Muscle of leg (tissue), 11 donors: Measurements from ENCODE around the gene GTPBP2. TPM values are rescaled to one million over a fixed set of nuclear protein-coding genes. Genes with fewer than 3 reads are reported as not detected.
"Not testable (repeated sequence)": the region's sequence is repeated elsewhere in the genome, so short reads cannot be mapped to it uniquely, and the experiment has no call there.

Experiments
- DNase-seq: peaks from one replicate; pipeline ENCODE4 v3.0.0; 2013
- H3K27ac ChIP-seq: one replicate; pipeline ENCODE4 v1.5.1; 2013; ENCODE audit warnings: mild to moderate bottlenecking, low read length, control low read depth
- H3K27me3 ChIP-seq: one replicate; pipeline ENCODE4 v1.6.1; 2013; ENCODE audit warnings: low read length; ENCODE audit not compliant: control insufficient read depth, insufficient read depth
- H3K36me3 ChIP-seq: one replicate; pipeline ENCODE4 v1.6.1; 2013; ENCODE audit warnings: low read length; ENCODE audit not compliant: control insufficient read depth, insufficient read depth
- H3K4me1 ChIP-seq: one replicate; pipeline ENCODE4 v1.6.1; 2013; ENCODE audit warnings: low read length; ENCODE audit not compliant: control insufficient read depth, insufficient read depth
- H3K4me3 ChIP-seq: one replicate; pipeline ENCODE4 v1.5.1; 2013; ENCODE audit warnings: low read length, control low read depth
- H3K9me3 ChIP-seq: replicated peaks from 2 replicates; pipeline ENCODE4 v1.6.1; 2013; ENCODE audit warnings: low read depth, low read length; ENCODE audit not compliant: control insufficient read depth
- WGBS: methylation state at CpG from one replicate; pipeline ENCODE4 v1.1.5; 2013; ENCODE audit warnings: missing lambda C conversion rate; ENCODE audit not compliant: insufficient coverage; 5-methylcytosine and 5-hydroxymethylcytosine counted together
- polyA plus RNA-seq, 8 donors: library from polyadenylated mRNA; unstranded; fragments of 120-200 nt; gene quantifications; one replicate each; pipeline versions ENCODE4 v1.2.1 to v1.2.3, GENCODE V29; 2013; ENCODE audit warnings: inconsistent platforms in 1 of 8, low replicate concordance in 1 of 8; ENCODE audit not compliant: insufficient read length in 8 of 8, insufficient read depth in 1 of 8
- total RNA-seq: library from RNA; stranded (reverse); fragments of 120-200 nt; gene quantifications from one replicate; pipeline ENCODE4 v1.2.4, GENCODE V29; 2013

The GTPBP2 gene
- total and polyA plus RNA-seq, 9 donors, result 31.2 to 44.8 (median 37.0) TPM

DNA sequence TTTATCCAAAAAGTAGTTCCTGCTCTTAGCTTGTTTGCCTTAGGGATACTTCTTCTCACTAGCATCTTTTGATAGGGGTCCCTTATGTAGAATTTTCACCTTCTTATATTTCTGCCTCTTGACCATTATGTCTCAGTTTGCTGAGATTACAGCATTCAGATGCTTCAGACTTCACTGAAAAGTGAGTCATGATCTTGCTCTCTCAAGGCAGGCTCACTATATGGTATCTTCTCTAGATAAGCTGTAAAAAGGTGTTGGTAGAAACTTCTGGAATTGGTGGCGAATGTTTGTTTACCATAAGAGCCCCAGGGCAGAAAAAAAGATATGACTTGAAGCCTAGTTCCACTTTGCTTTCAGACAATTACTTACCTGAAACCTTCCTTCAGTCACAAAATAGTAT lies 19.7 kb downstream of the GTPBP2 start:
- H3K27ac ChIP-seq, result no peak overlapping the region
- no CpG with 5 or more reads among the region's 1 CpG for WGBS
- no peaks in the 10 kb centered on the region for H3K9me3 ChIP-seq
- no peak for DNase-seq
- peaks cover 35% of the 10 kb centered on the region for H3K36me3 ChIP-seq
- no peaks in the 10 kb centered on the region for H3K27me3 ChIP-seq
- H3K4me3 ChIP-seq, result no peak overlapping the region
- H3K4me1 ChIP-seq, result no peaks in the 10 kb centered on the region

DNA sequence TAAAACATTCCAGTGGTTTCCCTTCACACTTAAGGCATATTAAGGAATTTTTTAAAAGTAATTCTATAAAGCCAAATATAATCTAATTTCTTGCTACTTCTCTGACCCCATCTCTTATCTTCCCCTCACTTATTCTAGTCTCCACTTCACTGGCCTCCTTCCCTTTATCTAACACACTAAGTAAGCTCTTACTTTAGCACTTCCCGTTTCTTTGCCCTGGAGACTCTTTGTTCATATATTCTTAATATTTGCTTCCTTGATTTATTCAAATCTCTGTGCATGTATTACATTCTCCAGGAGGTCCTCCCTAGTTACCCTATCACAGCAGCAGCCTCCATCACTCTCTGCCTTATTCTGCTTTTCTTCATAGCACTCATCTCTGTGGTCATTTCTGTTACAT lies 20.3 kb downstream of the GTPBP2 start:
- Histone ChIP-seq H3K36me3 (peaks cover 33% of the 10 kb centered on the region), H3K9me3 (no peaks in the 10 kb centered on the region), H3K4me1 (no peaks in the 10 kb centered on the region), H3K27me3 (no peaks in the 10 kb centered on the region), H3K4me3 (no peak overlapping the region), H3K27ac (no peak overlapping the region)
- no peak for DNase-seq
- WGBS, result 80% methylated on average over 1 of the region's 1 CpG

DNA sequence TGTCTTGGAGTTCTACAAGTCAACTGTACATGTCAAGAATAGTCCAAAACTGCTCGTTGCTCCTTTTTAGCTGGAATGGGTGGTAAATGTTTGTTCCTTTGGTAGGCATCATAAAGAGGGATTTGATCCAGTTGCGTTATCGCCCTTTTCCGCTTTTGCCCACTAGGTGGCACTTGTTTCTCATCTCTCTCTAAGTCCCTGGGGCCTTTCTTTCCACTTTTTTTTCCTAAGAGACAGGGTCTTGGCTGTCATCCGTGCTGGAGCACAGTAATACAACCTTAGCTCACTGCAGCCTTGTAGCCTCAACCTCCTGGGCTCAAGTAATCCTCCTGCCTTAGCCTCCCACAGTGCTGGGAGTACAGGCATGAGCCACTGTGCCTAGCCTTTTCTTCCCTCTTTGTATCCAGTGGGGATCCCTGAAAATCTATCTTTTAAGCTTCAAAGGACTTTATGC lies 20.7 kb downstream of the GTPBP2 start:
- H3K36me3 ChIP-seq, result peaks cover 31% of the 10 kb centered on the region
- no peaks in the 10 kb centered on the region for H3K27me3 ChIP-seq
- no peaks in the 10 kb centered on the region for H3K4me1 ChIP-seq
- 14% methylated on average over 4 of the region's 5 CpGs for WGBS
- peak; percentile 77 for DNase-seq
- no peaks in the 10 kb centered on the region for H3K9me3 ChIP-seq
- no peak overlapping the region for H3K27ac ChIP-seq
- no peak overlapping the region for H3K4me3 ChIP-seq

DNA sequence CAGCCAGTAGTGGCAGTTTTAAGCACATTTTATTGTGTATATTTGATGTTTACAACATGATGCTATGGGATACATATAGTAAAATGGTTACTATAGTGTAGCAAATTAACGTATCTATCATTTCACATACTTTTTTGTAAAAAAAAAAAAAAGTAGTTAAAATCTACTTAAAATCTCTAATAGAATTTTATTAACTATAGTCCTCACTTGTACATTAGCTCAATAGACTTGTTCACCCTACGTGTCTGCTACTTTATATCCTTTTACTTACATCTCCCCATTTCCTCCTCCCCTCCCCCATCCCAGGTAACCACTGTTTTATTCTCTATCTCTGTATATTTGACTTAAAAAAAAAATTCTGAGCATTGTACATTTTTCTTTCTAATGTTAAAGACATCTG lies 23.0 kb downstream of the GTPBP2 start:
- no peak for DNase-seq
- no CpG with 5 or more reads among the region's 2 CpGs for WGBS
- H3K4me1 ChIP-seq, result no peaks in the 10 kb centered on the region
- no peak overlapping the region for H3K4me3 ChIP-seq
- H3K27me3 ChIP-seq, result no peaks in the 10 kb centered on the region
- no peaks in the 10 kb centered on the region for H3K9me3 ChIP-seq
- H3K27ac ChIP-seq, result no peak overlapping the region
- peaks cover 42% of the 10 kb centered on the region for H3K36me3 ChIP-seq

DNA sequence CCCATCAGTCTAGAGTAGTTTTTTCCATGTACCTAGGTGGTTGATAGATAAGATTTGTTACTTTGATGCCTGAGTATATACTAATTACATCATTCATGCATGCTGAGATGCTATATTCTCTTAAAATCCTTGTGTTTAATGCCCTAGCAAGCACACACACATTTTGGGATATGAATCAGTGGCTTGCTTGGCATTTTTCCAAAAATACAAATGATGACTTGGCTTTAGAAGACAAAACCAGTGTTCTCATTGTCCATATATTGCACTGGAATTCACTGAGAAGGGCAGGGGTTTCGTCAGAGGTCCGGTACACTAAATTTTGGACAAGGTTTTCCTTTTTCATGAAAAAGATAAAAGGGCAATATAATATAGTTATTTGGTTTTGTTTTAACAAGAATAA lies 24.9 kb downstream of the GTPBP2 start:
- no peak for DNase-seq
- H3K4me1 ChIP-seq, result no peaks in the 10 kb centered on the region
- H3K36me3 ChIP-seq, result peaks cover 37% of the 10 kb centered on the region
- WGBS, result 100% methylated on average over 1 of the region's 2 CpGs
- H3K27me3 ChIP-seq, result no peaks in the 10 kb centered on the region
- H3K27ac ChIP-seq, result no peak overlapping the region
- H3K4me3 ChIP-seq, result no peak overlapping the region
- no peaks in the 10 kb centered on the region for H3K9me3 ChIP-seq

DNA sequence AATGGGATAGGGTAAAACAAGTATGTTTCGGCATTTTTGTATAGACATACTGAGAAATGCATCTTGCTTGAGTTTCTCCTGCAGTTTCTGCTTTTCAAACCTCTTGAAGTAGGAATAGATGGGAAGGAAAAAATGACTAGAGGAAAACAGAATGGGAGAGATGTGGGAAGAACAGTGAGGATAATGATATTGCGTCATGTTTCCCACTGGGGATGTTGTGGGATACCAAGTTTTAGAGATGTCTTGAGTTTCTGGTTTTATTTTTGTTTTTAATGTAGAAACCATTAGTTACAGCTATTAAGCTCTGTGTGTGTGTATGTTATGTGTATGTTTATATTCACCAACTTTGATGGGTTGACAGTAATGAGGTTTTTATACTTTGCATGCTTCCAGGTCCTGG lies 28.5 kb downstream of the GTPBP2 start:
- WGBS, result 100% methylated on average over 2 of the region's 2 CpGs
- peaks cover 46% of the 10 kb centered on the region for H3K36me3 ChIP-seq
- H3K27me3 ChIP-seq, result no peaks in the 10 kb centered on the region
- H3K4me1 ChIP-seq, result no peaks in the 10 kb centered on the region
- H3K4me3 ChIP-seq, result no peak overlapping the region
- H3K9me3 ChIP-seq, result no peaks in the 10 kb centered on the region
- H3K27ac ChIP-seq, result no peak overlapping the region
- no peak for DNase-seq

DNA sequence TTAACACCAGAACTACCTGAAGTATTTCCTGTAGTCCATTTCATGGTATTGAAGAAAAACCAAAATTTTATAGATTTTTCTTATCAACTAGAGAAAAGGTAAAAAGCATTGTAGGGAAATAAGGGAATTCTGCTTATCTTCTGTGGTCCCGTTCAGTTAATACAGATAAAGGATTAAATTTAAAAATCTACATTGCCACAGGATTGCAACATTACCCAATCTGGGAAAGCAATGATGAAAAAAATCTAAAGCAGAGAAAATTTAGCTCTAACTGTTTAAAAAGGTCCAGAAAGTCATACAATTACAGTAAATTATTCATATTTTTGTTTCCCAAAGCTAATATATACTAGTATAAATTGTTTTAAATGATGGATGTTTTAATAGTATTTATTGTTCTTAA lies 35.1 kb downstream of the GTPBP2 start:
- no peak for DNase-seq
- Histone ChIP-seq H3K4me3 (no peak overlapping the region), H3K4me1 (no peaks in the 10 kb centered on the region), H3K27me3 (no peaks in the 10 kb centered on the region), H3K36me3 (peaks cover 12% of the 10 kb centered on the region), H3K27ac (no peak overlapping the region), H3K9me3 (no peaks in the 10 kb centered on the region)
- WGBS, result no CpG with 5 or more reads among the region's 1 CpG

DNA sequence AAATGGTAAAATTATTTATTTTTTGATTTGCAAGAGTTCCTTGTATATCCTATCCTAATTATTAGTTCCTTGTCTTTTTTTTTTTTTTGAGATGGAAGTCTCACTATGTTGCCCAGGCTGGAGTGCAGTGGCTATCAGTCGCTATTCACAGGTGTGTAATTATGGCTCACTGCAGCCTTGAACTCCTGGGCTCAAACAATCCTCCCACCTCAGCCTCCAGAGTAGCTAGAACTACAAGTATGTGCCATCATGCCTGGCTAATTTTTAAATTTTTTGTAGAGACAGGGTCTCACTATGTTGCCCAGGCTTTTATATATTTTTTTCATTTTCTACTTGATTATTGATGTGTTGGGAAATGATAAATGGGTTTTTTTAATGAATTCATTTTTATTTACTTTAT lies 39.5 kb downstream of the GTPBP2 start:
- peaks cover 37% of the 10 kb centered on the region for H3K36me3 ChIP-seq
- not testable (repeated sequence) for H3K27me3 ChIP-seq, DNase-seq

DNA sequence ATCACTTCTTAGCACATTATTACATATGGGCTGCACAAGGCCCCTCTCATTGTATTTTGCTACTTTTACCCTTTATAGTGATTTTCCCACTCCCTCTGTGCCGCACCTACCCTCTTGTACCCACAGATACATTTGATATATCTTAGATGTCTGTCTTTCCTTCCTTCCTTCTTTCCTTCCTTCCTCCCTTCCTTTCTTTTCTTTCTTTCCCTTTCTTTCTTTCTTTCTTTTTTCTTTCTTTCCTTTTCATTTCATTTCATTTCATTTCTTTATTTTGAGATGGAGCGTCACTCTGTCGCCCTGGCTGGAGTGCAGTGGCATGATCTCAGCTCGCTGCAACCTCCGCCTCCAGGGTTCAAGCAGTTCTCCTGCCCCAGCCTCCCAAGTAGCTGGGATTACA lies 40.9 kb downstream of the GTPBP2 start:
- Histone ChIP-seq H3K36me3 (peaks cover 45% of the 10 kb centered on the region), H3K9me3 (no peaks in the 10 kb centered on the region), H3K4me3 (no peak overlapping the region), H3K4me1 (no peaks in the 10 kb centered on the region), H3K27ac (no peak overlapping the region), H3K27me3 (no peaks in the 10 kb centered on the region)
- 97% methylated on average over 3 of the region's 5 CpGs for WGBS
- no peak for DNase-seq

More for the DNA sequence above, 39.5 kb downstream of the GTPBP2 start:
- not testable (repeated sequence) for H3K27ac ChIP-seq, H3K4me3 ChIP-seq, H3K4me1 ChIP-seq, H3K9me3 ChIP-seq
- no CpG with 5 or more reads among the region's 1 CpG for WGBS

DNA sequence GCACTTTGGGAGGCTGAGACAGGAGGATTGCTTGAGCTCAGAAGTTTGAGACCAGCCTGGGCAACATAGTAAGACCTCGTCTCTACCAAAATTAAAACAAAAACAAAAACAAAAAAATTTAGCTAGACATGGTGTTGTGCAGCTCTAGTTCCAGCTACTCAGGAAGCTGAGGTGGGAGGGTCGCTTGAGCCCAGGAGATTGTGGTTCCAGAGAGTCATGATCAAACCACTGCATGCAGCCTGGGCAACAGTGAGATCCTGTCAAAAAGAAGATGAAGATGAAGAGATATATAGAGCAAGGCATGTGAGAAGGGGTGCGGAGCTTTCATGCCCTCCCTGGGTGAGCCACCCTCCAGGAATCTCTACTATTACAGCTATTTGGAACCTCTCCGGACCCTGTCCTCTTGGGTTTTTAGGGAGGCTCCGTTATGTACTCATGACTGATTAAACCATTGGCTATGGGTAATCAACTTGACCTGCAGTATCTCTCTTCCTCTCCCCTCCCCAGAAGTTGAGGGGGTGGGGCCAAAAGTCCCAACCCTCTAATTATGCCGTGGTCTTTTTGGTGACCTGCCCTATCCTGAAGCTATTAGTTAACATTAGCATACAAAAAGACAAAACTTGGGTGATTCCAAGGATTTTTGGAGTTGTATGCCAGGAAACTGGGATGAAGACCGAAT lies 44.0 kb downstream of the GTPBP2 start:
- H3K9me3 ChIP-seq, result no peaks in the 10 kb centered on the region
- no peak overlapping the region for H3K4me3 ChIP-seq
- no peaks in the 10 kb centered on the region for H3K27me3 ChIP-seq
- H3K27ac ChIP-seq, result no peak overlapping the region
- DNase-seq, result no peak
- H3K4me1 ChIP-seq, result no peaks in the 10 kb centered on the region
- 100% methylated on average over 1 of the region's 7 CpGs for WGBS
- H3K36me3 ChIP-seq, result peaks cover 49% of the 10 kb centered on the region

DNA sequence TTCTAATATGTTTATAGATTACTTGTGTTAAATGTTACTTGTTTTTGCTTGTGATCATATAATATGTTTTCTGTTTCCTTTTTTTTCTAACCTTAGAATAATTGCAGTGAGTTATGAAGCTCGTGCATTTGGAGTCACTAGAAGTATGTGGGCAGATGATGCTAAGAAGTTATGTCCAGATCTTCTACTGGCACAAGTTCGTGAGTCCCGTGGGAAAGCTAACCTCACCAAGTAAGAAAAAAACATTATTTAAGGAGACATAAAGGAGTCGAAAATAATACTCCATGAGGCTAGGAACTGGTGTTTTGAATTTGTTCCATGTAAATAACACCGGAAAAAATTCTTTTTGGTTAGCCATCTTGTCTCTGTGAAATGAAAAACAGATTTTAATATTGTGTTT lies 46.2 kb downstream of the GTPBP2 start:
- no CpG with 5 or more reads among the region's 5 CpGs for WGBS
- Histone ChIP-seq H3K27me3 (no peaks in the 10 kb centered on the region), H3K36me3 (peaks cover 41% of the 10 kb centered on the region), H3K4me3 (no peak overlapping the region), H3K27ac (no peak overlapping the region), H3K4me1 (no peaks in the 10 kb centered on the region), H3K9me3 (no peaks in the 10 kb centered on the region)
- no peak for DNase-seq
